GM10248 (cell line): ENCODE measurements around the gene BCLAF1.
"Not testable (repeated sequence)": the region's sequence is repeated elsewhere in the genome, so short reads cannot be mapped to it uniquely, and the experiment has no call there.

Experiments used
- CTCF ChIA-PET: fragments of 300-600 bp; sonication (Branson Sonifier 250); formaldehyde crosslinking; extraction: SDS; loops from one replicate; lab custom pipeline; 2021; ENCODE audit warnings: antibody characterized with exemption; lab: Yijun Ruan, JAX
- POLR2A ChIA-PET: fragments of 350-650 bp; sonication (Branson Sonifier 250); formaldehyde crosslinking; extraction: SDS; loops from one replicate; lab custom pipeline; 2020; ENCODE audit warnings: antibody characterized with exemption; lab: Yijun Ruan, JAX
- DNase-seq: peaks from one replicate; pipeline ENCODE4 v3.0.0; 2012; ENCODE audit errors: extremely low spot score
- TF ChIP-seq, protein P1 (sequence below): IDR thresholded peaks from 2 replicates; pipeline ENCODE4 v1.5.1; 2012; ENCODE audit warnings: mild to moderate bottlenecking, low read depth; ENCODE audit errors: extremely low read depth, missing control alignments, control extremely low read depth

The BCLAF1 gene

GRCh38 chr6:136312975-136313374 lies 23.3 kb upstream of the BCLAF1 start:
- ChIA-PET CTCF (no interaction called here), POLR2A (no interaction called here)
- no peak for DNase-seq
- TF ChIP-seq, protein P1, sequence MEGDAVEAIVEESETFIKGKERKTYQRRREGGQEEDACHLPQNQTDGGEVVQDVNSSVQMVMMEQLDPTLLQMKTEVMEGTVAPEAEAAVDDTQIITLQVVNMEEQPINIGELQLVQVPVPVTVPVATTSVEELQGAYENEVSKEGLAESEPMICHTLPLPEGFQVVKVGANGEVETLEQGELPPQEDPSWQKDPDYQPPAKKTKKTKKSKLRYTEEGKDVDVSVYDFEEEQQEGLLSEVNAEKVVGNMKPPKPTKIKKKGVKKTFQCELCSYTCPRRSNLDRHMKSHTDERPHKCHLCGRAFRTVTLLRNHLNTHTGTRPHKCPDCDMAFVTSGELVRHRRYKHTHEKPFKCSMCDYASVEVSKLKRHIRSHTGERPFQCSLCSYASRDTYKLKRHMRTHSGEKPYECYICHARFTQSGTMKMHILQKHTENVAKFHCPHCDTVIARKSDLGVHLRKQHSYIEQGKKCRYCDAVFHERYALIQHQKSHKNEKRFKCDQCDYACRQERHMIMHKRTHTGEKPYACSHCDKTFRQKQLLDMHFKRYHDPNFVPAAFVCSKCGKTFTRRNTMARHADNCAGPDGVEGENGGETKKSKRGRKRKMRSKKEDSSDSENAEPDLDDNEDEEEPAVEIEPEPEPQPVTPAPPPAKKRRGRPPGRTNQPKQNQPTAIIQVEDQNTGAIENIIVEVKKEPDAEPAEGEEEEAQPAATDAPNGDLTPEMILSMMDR = no peak

DNA sequence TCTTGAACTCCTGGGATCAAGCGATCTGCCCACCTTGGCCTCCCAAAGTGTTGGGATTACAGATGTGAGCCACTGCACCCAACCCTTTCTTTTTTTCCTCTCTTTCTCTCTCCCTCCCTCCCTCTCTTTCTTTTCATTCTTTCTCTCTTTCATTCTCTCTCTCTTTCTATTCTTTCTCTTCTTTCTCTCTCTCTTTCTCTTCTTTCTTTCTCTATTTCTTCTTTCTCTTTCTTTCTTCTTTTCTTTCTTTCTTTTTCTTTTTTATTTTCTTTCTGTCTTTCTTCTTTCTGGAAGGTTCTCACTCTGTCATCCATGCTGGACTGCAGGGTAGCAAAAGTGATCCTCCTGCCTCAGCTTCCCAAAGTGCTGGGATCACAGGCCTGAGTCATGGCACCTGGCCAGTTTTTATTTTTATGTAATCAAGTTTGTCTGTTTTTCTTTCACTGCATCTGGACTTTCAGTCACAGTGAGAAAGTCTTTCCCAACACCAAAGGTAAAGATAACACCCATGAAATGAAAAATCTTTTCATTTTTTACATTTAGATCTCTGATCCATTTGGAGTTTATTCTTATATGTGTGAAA lies 20.2 kb upstream of the BCLAF1 start:
- no peak for DNase-seq
- TF ChIP-seq, protein P1 = no peak
- ChIA-PET POLR2A (no interaction called here), CTCF (no interaction called here)

- TF ChIP-seq, protein P1 = no peak
Measured at GRCh38 chr6:136309171-136309570, 19.5 kb upstream of the BCLAF1 start.

DNA sequence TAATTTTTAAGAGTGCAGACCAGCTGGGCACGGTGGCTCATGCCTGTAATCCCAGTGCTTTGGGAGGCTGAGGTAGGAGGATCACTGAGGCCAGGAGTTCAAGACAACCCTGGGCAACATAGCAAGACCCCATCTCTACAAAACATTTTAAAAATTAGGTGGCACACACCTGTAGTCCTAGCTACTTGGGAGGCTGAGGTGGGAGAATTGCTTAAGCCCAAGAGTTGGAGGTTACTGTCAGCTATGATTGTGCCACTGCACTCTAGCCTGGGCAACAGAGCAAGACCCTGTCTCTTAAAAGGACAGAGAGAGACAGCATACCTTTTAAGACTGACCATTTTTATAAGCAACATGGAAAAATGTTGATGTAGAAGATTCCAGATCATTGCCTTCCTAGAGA lies 18.8 kb upstream of the BCLAF1 start:
- POLR2A ChIA-PET, CTCF ChIA-PET: not testable (repeated sequence)

More at GRCh38 chr6:136309171-136309570, 19.5 kb upstream of the BCLAF1 start:
- ChIA-PET POLR2A (no interaction called here), CTCF (no interaction called here)
- DNase-seq = no peak

DNA sequence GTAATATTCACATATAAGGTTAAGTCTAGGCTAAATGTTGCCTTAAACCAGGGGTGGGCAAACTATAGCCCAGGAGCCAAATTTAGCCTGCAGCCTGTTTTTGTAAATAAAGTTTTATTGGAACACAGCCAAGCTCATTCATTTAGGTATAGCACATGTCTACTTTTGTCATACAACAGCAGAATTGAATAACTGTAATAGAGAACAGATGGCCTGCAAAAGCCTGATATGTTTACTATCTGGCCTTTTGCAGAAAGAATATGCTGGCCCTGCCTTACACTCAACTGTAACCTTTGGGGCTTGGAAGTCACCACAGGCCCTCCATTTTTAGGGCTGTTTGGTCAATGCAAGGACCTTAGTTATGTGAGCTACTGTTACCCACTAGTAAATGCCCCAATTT lies 17.7 kb upstream of the BCLAF1 start:
- TF ChIP-seq, protein P1 = no peak
- POLR2A ChIA-PET = no interaction called here
- no peak for DNase-seq
- CTCF ChIA-PET = interaction anchor here (1.8 kb wide), 1 partner anchor 10 kb away, joined by 10 read pairs; no protein-coding TSS in a partner anchor

More for the DNA sequence above, 18.8 kb upstream of the BCLAF1 start:
- not testable (repeated sequence) for DNase-seq

DNA sequence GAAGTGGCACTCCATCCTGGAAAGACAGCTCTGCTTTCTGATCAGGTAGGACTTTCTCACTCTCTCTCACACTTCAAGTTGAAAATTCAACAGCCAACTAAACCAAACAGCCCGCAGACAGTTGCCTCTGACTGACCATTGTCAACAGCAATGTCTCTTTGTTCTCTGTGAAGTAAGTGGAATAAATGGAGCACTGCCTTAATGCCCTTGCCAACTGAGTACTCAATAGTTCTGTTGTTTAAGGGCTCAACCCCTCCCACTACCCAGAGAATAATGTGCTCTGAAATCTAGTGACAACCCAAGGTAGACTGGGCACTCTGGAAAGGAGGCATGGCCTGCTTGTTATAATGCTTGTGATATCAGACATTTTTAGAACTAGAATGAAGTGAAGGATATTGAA lies 16.8 kb upstream of the BCLAF1 start:
- DNase-seq = no peak
- TF ChIP-seq, protein P1 = no peak
- ChIA-PET POLR2A (no interaction called here), CTCF (interaction anchor here (1.8 kb wide), 1 partner anchor 11 kb away, joined by 10 read pairs; no protein-coding TSS in a partner anchor)

- TF ChIP-seq, protein P1 = no peak
- POLR2A ChIA-PET = no interaction called here
- DNase-seq = no peak
- CTCF ChIA-PET = interaction anchor here (0.8 to 1.4 kb wide), 2 partner anchors 13 to 78 kb away, joined by 3 read pairs; no protein-coding TSS in a partner anchor
Measured at GRCh38 chr6:136304410-136304809, 14.8 kb upstream of the BCLAF1 start.
